ENCODE results near the gene ZNF564.
"Not testable (repeated sequence)": the region's sequence is repeated elsewhere in the genome, so short reads cannot be mapped to it uniquely, and the experiment has no call there.

The ZNF564 gene

DNA sequence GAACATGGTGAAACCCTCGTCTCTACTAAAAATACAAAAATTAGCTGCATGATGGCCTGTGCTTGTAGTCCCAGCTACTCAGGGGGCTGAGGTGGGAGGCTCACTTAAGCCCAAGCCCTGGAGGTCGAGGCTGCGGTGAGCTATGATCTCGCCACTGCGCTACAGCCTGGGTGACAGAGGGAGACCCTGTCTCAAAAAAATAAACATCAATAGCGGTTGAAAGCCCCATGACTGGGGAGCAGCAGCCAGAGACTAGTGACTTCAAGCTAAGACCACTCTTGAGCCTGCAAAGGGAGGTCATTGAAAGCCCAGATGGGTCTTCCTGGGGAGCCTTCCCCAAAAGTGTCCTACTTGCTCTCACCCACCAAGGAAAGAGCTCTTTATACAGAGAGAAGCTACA, 54.8 kb downstream of the ZNF564 start:
- no peak for DNase-seq

DNA sequence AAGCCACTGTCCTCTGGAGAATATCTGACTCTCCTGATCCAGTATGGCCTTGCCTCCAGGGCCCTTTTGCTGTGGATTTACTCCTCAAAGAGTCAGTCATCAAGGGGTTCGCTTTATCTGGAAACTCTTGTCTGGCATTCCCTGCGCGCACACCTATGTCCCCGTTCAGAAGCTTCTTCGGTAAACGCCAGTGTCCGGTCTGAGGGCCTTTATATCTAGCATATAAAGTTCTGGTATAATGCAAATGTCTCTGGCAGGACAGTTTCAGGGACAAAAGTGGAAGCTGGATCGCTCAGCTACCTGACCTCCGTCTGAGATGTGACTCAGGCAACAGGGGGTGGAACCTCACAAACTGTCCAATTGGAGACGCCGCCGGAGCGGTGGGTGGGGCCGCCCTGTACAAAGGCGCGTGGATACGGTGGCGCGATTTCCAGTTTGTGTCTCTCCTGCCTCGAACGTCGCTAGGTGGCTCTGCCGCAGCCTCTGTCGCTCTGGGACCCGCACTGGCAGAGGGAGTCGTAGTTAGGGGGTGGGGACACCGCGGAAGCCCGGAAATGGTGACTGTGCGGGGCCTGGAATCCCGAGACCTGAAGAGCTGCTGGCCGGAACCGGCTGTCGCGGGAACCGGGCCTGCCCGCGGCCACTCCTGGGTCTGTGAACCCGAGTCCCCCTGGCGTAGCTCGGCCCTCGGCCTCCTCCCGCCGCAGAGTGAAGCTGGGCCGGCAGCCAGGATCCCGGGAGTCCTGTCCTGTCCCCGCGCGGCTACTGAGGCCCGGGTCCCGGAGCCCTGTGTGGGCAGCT, 56.1 kb downstream of the ZNF564 start:
- DNase-seq: peak; percentile 86

- no peak for DNase-seq
Observed at GRCh38 chr19:12494260-12494860, 56.9 kb downstream of the ZNF564 start.

DNA sequence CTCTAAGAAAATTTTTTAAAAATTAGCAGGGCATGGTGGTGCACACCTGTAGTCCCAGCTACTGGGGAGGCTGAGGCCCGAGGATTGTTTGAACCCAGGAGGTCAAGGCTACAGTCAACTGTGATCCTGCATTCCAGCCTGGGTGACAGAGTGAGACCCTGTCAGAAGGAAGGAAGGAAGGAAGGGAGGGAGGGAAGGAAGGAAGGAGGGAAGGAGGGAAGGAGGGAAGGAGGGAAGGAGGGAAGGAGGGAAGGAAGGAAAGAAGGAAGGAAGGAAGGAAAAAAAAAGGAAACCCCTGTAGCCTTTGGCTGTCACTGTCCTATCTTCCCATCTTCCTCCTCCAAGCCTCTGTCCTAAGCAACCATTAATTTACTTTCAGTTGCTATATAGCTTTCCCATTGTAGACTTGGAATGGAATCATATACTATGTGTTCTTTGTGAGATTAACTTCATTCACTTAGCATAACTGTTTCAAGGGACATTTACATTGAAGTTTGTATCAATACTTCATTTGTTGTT, 65.0 kb downstream of the ZNF564 start:
- not testable (repeated sequence) for DNase-seq

GRCh38 chr19:12485571-12485970, 65.7 kb downstream of the ZNF564 start:
- no peak for DNase-seq

DNA sequence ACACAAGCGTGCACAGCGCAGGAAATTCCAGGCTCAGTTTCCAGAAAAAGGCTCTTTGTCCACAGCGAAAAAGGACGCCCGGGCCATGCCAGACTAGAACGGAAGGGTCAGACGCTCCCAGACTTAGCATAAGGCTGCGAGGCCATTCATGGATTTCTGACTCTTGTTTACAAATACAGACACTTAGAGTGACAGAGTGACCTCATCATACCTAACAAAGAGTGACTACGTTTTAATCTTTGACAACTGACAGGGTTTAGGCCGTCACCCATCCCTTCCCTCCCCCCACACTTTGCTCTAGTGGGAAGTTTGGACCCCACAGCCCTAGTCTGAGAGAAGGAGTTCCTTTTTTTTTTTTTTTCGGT, 66.2 kb downstream of the ZNF564 start:
- no peak for DNase-seq

DNA sequence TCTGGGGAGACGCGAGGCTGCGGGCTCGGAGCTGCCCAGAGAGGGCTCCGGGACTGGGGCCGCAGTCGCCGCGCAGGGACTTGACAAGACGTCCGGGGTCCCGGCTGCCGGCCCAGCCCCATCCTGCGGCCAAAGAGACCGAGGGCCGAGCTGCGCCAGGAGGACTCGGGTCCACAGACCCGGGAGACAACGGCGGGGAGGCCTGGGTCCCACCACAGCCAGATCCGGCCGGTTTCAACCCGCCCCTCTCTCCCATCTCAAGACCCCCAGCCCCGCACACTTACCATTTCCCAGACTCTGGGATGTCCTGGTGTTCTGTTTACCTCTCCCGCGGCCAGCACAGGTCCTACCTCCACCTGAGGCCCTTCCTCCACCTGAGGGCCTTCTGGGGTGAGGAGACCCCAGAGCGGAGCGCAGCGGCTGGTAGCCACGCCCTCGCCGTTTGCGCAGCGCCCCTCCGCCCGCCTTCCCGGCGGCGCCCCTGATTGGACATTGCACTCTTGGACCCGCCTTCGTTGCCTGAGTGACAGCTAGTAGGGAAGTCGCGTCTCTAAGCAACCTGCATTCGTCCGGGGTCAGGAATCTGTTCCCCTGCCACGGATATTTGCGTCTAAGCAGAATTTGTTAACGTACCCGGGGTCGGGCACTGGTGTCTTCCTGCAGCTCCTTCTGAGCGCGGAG, 66.8 kb downstream of the ZNF564 start, which contains the start of gene ZNF709:
TSS of gene ZNF709 (minus strand) at position 446 of the 681 bp plus-strand sequence. CDS start at position 287, 159 bp downstream.
- DNase-seq: peak; percentile 68

GRCh38 chr19:12484011-12484370, 67.3 kb downstream of the ZNF564 start:
- no peak for DNase-seq

DNA sequence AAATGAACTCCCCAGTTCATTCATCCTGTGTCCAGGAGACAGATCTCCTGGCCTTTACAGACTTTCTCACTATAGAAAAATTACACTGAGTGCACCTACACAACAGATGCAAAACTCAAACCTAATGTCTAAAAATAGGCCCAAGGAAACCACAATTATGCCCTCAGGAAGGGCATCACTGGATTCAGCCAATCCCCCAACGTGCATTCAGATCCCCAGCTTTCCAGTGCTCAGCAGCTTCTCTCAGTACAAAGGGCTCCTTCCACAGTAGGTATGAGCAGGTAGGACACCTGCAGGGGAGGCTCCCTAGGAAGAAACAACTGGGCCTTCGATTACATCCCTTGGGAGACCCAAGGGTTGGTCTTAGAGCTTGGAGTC, 68.8 kb downstream of the ZNF564 start:
- no peak for DNase-seq

- DNase-seq: no peak
Observed at GRCh38 chr19:12481781-12482508, 69.3 kb downstream of the ZNF564 start.

- no peak for DNase-seq
Observed at GRCh38 chr19:12478234-12478941, 72.9 kb downstream of the ZNF564 start.

Data from T1000 (cell line).